LNCAP (cell line): ENCODE data around the gene CPLANE2.

ENCODE experiments used
- CTCF ChIP-seq: fragments of 450-650 bp; IDR thresholded peaks from 2 replicates; pipeline ENCODE4 v1.5.1; 2017; ENCODE audit warnings: mild to moderate bottlenecking

CPLANE2 gene

GRCh38 chr1:16253332-16253922, 16.4 kb upstream of the CPLANE2 start:
- TF ChIP-seq CTCF: no peak

- TF ChIP-seq CTCF: no peak
Observed at GRCh38 chr1:16252912-16253311, 15.9 kb upstream of the CPLANE2 start.

GRCh38 chr1:16251381-16251780, 14.4 kb upstream of the CPLANE2 start:
- TF ChIP-seq CTCF: no peak

GRCh38 chr1:16250524-16251251, 13.7 kb upstream of the CPLANE2 start:
- TF ChIP-seq CTCF: no peak

GRCh38 chr1:16249596-16250241, 12.7 kb upstream of the CPLANE2 start:
- no peak for TF ChIP-seq CTCF

- TF ChIP-seq CTCF: no peak
Observed at GRCh38 chr1:16248603-16249516, 11.9 kb upstream of the CPLANE2 start.

GRCh38 chr1:16248007-16248436, 11.0 kb upstream of the CPLANE2 start:
- no peak for TF ChIP-seq CTCF
